Sigmoid colon (tissue), 4 donors: Measurements from ENCODE around the gene RNF167.

Source experiments
- EP300 ChIP-seq, 4 donors: sonication (generic); formaldehyde crosslinking; IDR thresholded peaks; one replicate each; pipeline ENCODE4 v1.6.1; 2017; ENCODE audit warnings: antibody characterized with exemption in 4 of 4
- POLR2A ChIP-seq, 2 donors: fragments of 450-650 bp; IDR thresholded peaks; one replicate each; pipeline ENCODE4 v1.6.1; 2016; ENCODE audit warnings: antibody characterized with exemption in 2 of 2, mild to moderate bottlenecking in 2 of 2, moderate library complexity in 2 of 2
- TF ChIP-seq, protein P1 (sequence below), 4 experiments: fragments of 450-650 bp in 3 of 4; fragments of 200-600 bp in 1 of 4; IDR thresholded peaks; one replicate each; pipeline ENCODE4 v1.5.1; 2016 to 2019; ENCODE audit warnings: antibody characterized with exemption in 4 of 4, mild to moderate bottlenecking in 3 of 4, moderate library complexity in 2 of 4

DNA sequence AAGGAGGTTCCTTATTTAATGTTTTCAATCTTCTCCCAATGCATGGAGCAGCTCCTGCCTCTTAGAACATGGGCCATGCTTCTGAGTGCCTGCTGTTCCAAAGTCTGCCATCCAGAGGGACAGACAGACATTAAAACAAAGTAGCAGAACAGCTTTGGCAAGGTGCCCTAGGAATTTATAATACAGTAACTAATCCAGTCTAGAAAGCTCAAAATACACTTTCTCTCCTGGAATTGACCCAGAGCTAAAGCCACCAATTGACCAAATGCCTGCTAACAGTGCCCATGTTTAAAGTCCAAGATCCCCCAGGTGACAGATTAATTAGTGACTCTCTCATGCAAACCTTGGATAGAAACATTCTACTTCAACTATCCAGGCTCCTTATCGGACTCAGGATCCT lies 26.1 kb upstream of the RNF167 start:
- TF ChIP-seq, protein P1, sequence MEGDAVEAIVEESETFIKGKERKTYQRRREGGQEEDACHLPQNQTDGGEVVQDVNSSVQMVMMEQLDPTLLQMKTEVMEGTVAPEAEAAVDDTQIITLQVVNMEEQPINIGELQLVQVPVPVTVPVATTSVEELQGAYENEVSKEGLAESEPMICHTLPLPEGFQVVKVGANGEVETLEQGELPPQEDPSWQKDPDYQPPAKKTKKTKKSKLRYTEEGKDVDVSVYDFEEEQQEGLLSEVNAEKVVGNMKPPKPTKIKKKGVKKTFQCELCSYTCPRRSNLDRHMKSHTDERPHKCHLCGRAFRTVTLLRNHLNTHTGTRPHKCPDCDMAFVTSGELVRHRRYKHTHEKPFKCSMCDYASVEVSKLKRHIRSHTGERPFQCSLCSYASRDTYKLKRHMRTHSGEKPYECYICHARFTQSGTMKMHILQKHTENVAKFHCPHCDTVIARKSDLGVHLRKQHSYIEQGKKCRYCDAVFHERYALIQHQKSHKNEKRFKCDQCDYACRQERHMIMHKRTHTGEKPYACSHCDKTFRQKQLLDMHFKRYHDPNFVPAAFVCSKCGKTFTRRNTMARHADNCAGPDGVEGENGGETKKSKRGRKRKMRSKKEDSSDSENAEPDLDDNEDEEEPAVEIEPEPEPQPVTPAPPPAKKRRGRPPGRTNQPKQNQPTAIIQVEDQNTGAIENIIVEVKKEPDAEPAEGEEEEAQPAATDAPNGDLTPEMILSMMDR (IDR thresholded peaks at IDR 0.05), result no peak
- TF ChIP-seq POLR2A (IDR thresholded peaks at IDR 0.05) (no peak), EP300 (IDR thresholded peaks at IDR 0.05) (no peak)
